ENCODE data around the gene FARP1.

The FARP1 gene

GRCh38 chr13:98174307-98174706, 31.4 kb downstream of the FARP1 start:
- TF ChIP-seq POLR2AphosphoS5 (IDR thresholded peaks at IDR 0.05; ENCODE audit: low read depth, low read length), result no peak
- no peak for TF ChIP-seq SIN3A (IDR thresholded peaks at IDR 0.05; ENCODE audit: borderline replicate concordance, insufficient read depth, low read length)
- no peak for TF ChIP-seq TAF1 (IDR thresholded peaks at IDR 0.05; ENCODE audit: borderline replicate concordance, insufficient read depth, low read length)
- no peak for TF ChIP-seq FOXP2 (optimal IDR thresholded peaks at IDR 0.05; ENCODE audit: borderline replicate concordance, extremely low read depth, extremely low read length, insufficient read depth)
- TF ChIP-seq, protein P1, sequence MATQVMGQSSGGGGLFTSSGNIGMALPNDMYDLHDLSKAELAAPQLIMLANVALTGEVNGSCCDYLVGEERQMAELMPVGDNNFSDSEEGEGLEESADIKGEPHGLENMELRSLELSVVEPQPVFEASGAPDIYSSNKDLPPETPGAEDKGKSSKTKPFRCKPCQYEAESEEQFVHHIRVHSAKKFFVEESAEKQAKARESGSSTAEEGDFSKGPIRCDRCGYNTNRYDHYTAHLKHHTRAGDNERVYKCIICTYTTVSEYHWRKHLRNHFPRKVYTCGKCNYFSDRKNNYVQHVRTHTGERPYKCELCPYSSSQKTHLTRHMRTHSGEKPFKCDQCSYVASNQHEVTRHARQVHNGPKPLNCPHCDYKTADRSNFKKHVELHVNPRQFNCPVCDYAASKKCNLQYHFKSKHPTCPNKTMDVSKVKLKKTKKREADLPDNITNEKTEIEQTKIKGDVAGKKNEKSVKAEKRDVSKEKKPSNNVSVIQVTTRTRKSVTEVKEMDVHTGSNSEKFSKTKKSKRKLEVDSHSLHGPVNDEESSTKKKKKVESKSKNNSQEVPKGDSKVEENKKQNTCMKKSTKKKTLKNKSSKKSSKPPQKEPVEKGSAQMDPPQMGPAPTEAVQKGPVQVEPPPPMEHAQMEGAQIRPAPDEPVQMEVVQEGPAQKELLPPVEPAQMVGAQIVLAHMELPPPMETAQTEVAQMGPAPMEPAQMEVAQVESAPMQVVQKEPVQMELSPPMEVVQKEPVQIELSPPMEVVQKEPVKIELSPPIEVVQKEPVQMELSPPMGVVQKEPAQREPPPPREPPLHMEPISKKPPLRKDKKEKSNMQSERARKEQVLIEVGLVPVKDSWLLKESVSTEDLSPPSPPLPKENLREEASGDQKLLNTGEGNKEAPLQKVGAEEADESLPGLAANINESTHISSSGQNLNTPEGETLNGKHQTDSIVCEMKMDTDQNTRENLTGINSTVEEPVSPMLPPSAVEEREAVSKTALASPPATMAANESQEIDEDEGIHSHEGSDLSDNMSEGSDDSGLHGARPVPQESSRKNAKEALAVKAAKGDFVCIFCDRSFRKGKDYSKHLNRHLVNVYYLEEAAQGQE (IDR thresholded peaks at IDR 0.05; ENCODE audit: insufficient read depth in 1 of 2, low read depth in 2 of 2, low read length in 2 of 2), result no peak

- no peak for TF ChIP-seq POLR2AphosphoS5 (IDR thresholded peaks at IDR 0.05; ENCODE audit: low read depth, low read length)
- TF ChIP-seq SIN3A (IDR thresholded peaks at IDR 0.05; ENCODE audit: borderline replicate concordance, insufficient read depth, low read length), result no peak
- no peak for TF ChIP-seq TAF1 (IDR thresholded peaks at IDR 0.05; ENCODE audit: borderline replicate concordance, insufficient read depth, low read length)
- TF ChIP-seq, protein P1 (IDR thresholded peaks at IDR 0.05; ENCODE audit: insufficient read depth in 1 of 2, low read depth in 2 of 2, low read length in 2 of 2), result no peak
- no peak for TF ChIP-seq FOXP2 (optimal IDR thresholded peaks at IDR 0.05; ENCODE audit: borderline replicate concordance, extremely low read depth, extremely low read length, insufficient read depth)
Measured at GRCh38 chr13:98175043-98175442, 32.1 kb downstream of the FARP1 start.

GRCh38 chr13:98175823-98176222, 32.9 kb downstream of the FARP1 start:
- TF ChIP-seq TAF1 (IDR thresholded peaks at IDR 0.05; ENCODE audit: borderline replicate concordance, insufficient read depth, low read length) (no peak), FOXP2 (optimal IDR thresholded peaks at IDR 0.05; ENCODE audit: borderline replicate concordance, extremely low read depth, extremely low read length, insufficient read depth) (no peak), POLR2AphosphoS5 (IDR thresholded peaks at IDR 0.05; ENCODE audit: low read depth, low read length) (no peak), SIN3A (IDR thresholded peaks at IDR 0.05; ENCODE audit: borderline replicate concordance, insufficient read depth, low read length) (no peak)
- TF ChIP-seq, protein P1 (IDR thresholded peaks at IDR 0.05; ENCODE audit: insufficient read depth in 1 of 2, low read depth in 2 of 2, low read length in 2 of 2), result no peak

DNA sequence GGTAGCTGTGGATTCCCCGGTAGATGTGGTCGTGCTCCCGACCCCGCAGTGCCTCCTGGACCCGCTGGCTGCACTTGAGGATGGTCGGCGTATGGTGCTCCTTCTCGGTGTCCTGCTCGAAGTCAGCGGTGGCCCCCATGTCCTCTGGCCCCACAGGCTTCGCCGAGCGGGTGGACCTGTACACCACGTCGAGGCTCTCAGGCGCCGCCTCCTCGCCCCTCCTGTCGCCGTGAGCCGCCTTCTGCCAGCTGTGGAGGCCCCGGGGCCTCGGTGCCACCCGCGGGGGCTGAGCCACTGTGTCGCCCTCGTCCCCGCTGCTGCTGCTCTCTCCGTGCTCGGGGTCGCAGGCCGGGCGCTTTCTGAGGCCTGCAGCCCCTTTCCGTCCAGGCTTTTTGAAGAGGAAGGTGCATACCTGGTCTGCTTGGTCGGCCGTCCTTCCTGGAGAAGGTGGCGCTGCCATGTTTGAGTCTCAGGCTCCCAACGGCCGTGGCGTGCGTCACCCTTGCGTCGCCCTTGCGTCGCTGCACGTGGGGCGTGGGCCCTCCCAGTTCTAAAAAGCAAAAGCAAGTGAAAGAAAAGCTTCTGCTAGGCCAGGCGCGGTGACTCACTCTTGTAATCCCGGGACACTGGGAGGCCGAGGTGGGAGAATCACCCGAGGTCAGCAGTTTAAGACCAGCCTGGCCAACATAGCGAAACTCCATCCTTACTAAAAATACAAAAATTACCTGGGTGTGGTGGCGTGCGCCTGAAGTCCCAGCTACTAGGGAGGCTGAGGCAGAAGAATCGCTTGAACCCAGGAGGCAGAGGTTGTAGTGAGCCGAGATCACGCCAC, 34.1 kb downstream of the FARP1 start, which contains the start of gene RNF113B:
TSS of gene RNF113B (minus strand) at position 493 of the 832 bp plus-strand sequence. CDS start at position 460, 33 bp downstream.
- TF ChIP-seq TAF1 (IDR thresholded peaks at IDR 0.05; ENCODE audit: borderline replicate concordance, insufficient read depth, low read length) (no peak), FOXP2 (optimal IDR thresholded peaks at IDR 0.05; ENCODE audit: borderline replicate concordance, extremely low read depth, extremely low read length, insufficient read depth) (no peak), SIN3A (IDR thresholded peaks at IDR 0.05; ENCODE audit: borderline replicate concordance, insufficient read depth, low read length) (no peak), POLR2AphosphoS5 (IDR thresholded peaks at IDR 0.05; ENCODE audit: low read depth, low read length) (no peak)
- TF ChIP-seq, protein P1 (IDR thresholded peaks at IDR 0.05; ENCODE audit: insufficient read depth in 1 of 2, low read depth in 2 of 2, low read length in 2 of 2), result no peak

All from PFSK-1 (cell line).